GM10266 (cell line): ENCODE measurements around the gene CYP46A1.

Source experiments
- DNase-seq: peaks from one replicate; pipeline ENCODE4 v3.0.0; 2012; ENCODE audit errors: extremely low spot score
- CTCF ChIP-seq: IDR thresholded peaks from 2 replicates; pipeline ENCODE4 v1.5.1; 2012; ENCODE audit warnings: mild to moderate bottlenecking, low read depth; ENCODE audit not compliant: control insufficient read depth, insufficient read depth; ENCODE audit errors: missing control alignments

CYP46A1 gene

GRCh38 chr14:99772371-99773283 is 88.5 kb downstream of the CYP46A1 start:
- no peak for DNase-seq
- TF ChIP-seq CTCF: no peak

- TF ChIP-seq CTCF: no peak
- no peak for DNase-seq
Measured at GRCh38 chr14:99773521-99774497, 89.7 kb downstream of the CYP46A1 start.

GRCh38 chr14:99774556-99775307 is 90.6 kb downstream of the CYP46A1 start:
- DNase-seq: no peak
- no peak for TF ChIP-seq CTCF

GRCh38 chr14:99775351-99775750 is 91.3 kb downstream of the CYP46A1 start:
- no peak for TF ChIP-seq CTCF

More at GRCh38 chr14:99775351-99775750, 91.3 kb downstream of the CYP46A1 start:
- no peak for DNase-seq
